Stromal cell of bone marrow (primary cell): ENCODE measurements around the gene CHGA.

ENCODE experiments used
- DNase-seq: peaks from one replicate; pipeline ENCODE4 v3.0.0-alpha.2; 2012; ENCODE audit warnings: low read depth

Gene CHGA

DNA sequence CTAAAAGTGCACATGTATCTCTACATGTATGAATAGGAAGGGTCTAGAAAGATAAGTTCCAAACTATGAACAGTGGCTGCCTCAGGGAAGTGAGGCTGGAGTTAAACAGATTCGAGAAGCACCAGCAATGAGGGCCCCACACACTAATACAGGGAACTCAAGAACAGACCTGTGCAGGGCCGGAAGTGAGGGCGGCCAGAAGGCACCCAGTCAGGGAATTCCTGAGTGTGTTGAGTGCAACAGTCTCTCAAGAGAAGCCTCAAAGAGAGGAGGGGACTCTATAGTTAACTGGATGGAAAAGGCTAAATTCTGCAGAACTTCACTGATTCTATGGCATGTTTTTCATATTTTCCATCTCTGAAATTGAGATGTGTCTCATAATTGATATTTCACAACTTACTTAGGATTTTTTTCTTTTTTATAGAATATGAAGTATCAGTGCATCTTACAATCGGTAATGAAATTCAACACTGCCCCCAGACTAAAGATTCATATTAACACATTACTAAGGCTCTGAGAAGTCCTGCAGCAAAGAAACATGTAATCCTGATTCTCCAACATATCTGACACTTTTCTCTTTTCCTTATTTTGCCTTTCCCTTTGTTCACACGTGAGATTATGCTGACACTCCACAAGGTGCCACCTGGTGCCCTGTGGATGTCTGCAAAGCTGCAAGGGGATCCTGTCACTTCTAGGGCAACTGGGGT lies 61.3 kb downstream of the CHGA start:
- DNase-seq, result no peak
